ENCODE data around the gene METAP2.

METAP2 gene

DNA sequence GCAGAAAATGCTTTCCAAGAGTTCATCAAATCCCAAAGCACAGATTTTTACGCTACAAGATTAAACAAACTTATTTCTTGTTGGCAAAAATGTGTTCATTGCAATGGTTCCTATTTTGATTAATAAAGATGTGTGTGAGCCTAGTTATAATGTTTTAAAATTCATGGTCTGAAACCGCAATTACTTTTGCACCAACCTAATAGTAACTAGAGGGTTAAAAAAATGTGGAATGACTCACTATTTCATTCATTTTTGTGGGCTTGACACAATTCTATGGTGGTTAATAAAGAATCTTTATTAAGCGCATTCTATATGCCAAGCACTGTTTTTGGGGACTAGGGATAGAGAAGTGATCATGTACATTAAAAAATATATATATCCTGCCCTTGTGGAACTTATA, 38.6 kb upstream of the METAP2 start:
- TF ChIP-seq SIN3A (IDR thresholded peaks at IDR 0.05; ENCODE audit: borderline replicate concordance, insufficient read depth, low read length) = no peak

DNA sequence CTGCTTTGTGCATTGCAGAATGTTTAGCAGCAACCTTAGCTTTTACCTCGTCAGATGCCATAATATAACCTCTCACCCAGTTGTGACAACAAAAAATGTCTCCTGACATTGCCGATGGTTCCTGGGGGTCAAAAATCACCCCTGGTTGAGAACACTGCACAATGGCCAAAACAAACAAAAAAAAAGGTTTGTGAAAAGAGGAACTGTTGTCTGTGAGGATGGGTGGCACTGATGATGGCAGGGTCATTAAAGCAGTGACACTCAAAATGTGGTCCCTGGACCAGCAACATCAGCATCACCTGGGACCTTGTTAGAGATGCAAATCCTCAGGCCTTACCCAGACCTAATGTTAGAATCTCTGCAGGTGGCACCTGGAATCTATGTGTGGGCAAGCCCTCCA, 36.4 kb upstream of the METAP2 start:
- TF ChIP-seq POLR2AphosphoS5 (IDR thresholded peaks at IDR 0.05; ENCODE audit: low read depth, low read length) (no peak), SIN3A (IDR thresholded peaks at IDR 0.05; ENCODE audit: borderline replicate concordance, insufficient read depth, low read length) (no peak), TAF1 (IDR thresholded peaks at IDR 0.05; ENCODE audit: borderline replicate concordance, insufficient read depth, low read length) (no peak), FOXP2 (optimal IDR thresholded peaks at IDR 0.05; ENCODE audit: borderline replicate concordance, extremely low read depth, extremely low read length, insufficient read depth) (no peak)
- TF ChIP-seq, protein P1, sequence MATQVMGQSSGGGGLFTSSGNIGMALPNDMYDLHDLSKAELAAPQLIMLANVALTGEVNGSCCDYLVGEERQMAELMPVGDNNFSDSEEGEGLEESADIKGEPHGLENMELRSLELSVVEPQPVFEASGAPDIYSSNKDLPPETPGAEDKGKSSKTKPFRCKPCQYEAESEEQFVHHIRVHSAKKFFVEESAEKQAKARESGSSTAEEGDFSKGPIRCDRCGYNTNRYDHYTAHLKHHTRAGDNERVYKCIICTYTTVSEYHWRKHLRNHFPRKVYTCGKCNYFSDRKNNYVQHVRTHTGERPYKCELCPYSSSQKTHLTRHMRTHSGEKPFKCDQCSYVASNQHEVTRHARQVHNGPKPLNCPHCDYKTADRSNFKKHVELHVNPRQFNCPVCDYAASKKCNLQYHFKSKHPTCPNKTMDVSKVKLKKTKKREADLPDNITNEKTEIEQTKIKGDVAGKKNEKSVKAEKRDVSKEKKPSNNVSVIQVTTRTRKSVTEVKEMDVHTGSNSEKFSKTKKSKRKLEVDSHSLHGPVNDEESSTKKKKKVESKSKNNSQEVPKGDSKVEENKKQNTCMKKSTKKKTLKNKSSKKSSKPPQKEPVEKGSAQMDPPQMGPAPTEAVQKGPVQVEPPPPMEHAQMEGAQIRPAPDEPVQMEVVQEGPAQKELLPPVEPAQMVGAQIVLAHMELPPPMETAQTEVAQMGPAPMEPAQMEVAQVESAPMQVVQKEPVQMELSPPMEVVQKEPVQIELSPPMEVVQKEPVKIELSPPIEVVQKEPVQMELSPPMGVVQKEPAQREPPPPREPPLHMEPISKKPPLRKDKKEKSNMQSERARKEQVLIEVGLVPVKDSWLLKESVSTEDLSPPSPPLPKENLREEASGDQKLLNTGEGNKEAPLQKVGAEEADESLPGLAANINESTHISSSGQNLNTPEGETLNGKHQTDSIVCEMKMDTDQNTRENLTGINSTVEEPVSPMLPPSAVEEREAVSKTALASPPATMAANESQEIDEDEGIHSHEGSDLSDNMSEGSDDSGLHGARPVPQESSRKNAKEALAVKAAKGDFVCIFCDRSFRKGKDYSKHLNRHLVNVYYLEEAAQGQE (IDR thresholded peaks at IDR 0.05; ENCODE audit: insufficient read depth in 1 of 2, low read depth in 2 of 2, low read length in 2 of 2) = no peak

DNA sequence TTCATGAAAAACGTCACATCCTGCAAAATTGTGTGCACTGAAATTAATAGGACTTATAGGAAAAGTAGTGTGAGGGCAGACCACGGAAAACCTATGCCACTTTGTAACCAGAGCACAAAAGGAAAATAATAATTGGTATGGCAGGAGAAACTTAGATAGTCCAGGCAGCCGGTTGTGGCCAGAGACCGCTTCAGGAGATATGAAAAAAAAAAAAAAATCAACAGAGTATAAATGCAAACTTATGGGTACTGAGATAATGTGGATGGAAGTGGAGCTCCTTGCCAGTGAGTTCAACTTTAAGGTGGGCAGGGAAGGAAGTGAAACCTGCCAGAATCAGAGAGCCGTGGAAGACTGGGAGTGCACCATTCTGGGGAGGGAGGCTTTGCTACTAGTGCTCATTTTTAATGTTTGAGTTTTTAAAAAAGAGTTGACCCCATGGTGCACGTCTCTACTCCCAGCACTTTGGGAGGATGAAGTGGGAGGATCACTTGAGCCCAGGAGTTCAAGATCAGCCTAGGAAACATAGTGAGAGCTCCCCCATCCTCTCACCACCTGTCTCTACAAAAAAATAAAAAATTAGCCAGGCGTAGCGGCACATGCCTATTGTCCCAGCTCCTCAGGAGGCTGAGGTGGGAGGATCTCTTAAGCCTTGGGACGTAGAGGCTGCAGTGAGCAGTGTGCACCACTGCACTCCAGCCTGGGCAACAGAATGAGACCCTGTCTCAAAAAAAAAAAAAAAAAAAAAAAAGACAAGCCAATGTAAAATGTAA, 34.3 kb upstream of the METAP2 start:
- TF ChIP-seq, protein P1 (IDR thresholded peaks at IDR 0.05; ENCODE audit: insufficient read depth in 1 of 2, low read depth in 2 of 2, low read length in 2 of 2) = no peak
- no peak for TF ChIP-seq TAF1 (IDR thresholded peaks at IDR 0.05; ENCODE audit: borderline replicate concordance, insufficient read depth, low read length)
- TF ChIP-seq FOXP2 (optimal IDR thresholded peaks at IDR 0.05; ENCODE audit: borderline replicate concordance, extremely low read depth, extremely low read length, insufficient read depth) = no peak
- TF ChIP-seq SIN3A (IDR thresholded peaks at IDR 0.05; ENCODE audit: borderline replicate concordance, insufficient read depth, low read length) = no peak

DNA sequence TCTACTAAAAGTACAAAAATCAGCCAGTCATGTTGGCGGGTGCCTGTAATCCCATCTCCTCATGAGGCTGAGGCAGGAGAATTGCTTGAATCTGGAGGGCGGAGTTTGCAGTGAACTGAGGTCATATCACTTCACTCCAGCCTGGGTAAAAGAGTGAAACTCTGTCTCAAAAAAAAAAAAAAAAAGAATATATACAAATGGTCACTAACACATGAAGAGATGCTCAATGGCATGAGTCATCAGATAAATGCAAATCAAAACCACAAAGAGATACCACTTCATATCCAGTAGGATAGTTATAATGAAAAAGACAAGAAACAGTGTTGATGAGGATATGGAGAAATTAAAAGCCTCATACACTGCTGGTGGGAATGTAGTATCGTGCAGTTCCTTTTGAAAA, 33.6 kb upstream of the METAP2 start:
- TF ChIP-seq FOXP2 (optimal IDR thresholded peaks at IDR 0.05; ENCODE audit: borderline replicate concordance, extremely low read depth, extremely low read length, insufficient read depth) = no peak
- TF ChIP-seq POLR2AphosphoS5 (IDR thresholded peaks at IDR 0.05; ENCODE audit: low read depth, low read length) = no peak
- no peak for TF ChIP-seq TAF1 (IDR thresholded peaks at IDR 0.05; ENCODE audit: borderline replicate concordance, insufficient read depth, low read length)
- TF ChIP-seq, protein P1 (IDR thresholded peaks at IDR 0.05; ENCODE audit: insufficient read depth in 1 of 2, low read depth in 2 of 2, low read length in 2 of 2) = no peak
- TF ChIP-seq SIN3A (IDR thresholded peaks at IDR 0.05; ENCODE audit: borderline replicate concordance, insufficient read depth, low read length) = no peak

DNA sequence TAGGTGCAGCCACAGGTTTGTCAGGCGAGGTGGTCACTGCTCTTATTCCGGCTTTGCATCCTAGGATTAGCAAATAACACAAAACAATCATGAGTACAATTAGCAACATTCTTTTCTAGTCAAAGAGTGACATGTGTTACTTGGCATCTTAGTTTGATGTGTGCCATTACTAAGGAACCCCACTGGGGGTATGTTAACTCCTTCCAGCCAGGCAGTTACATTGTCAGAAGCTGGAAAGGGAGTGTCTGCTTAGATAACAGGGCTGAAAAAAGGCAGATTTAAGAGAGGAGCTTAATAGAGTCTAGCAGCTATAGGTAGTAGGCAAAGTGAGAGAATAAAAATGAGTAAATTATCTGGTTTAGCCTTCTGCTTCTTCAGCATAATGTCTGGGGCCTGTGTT, 30.5 kb upstream of the METAP2 start:
- TF ChIP-seq SIN3A (IDR thresholded peaks at IDR 0.05; ENCODE audit: borderline replicate concordance, insufficient read depth, low read length) (no peak), FOXP2 (optimal IDR thresholded peaks at IDR 0.05; ENCODE audit: borderline replicate concordance, extremely low read depth, extremely low read length, insufficient read depth) (no peak), TAF1 (IDR thresholded peaks at IDR 0.05; ENCODE audit: borderline replicate concordance, insufficient read depth, low read length) (no peak), POLR2AphosphoS5 (IDR thresholded peaks at IDR 0.05; ENCODE audit: low read depth, low read length) (no peak)
- TF ChIP-seq, protein P1 (IDR thresholded peaks at IDR 0.05; ENCODE audit: insufficient read depth in 1 of 2, low read depth in 2 of 2, low read length in 2 of 2) = no peak
